HT-29 (cell line): ENCODE results near the gene FHL1. TPM values are rescaled to one million over a fixed set of nuclear protein-coding genes. Genes with fewer than 3 reads are reported as not detected.

Source experiments
- DNase-seq: peaks from one replicate; pipeline ENCODE4 v3.0.0-alpha.2; 2015; ENCODE audit warnings: low spot score
- total RNA-seq: library from RNA; depleted of rRNA; stranded (reverse); fragments of >200 nt; shearing (Covaris generic); gene quantifications from 2 replicates; pipeline ENCODE4 v1.2.3, GENCODE V29; 2014

Gene FHL1
- total RNA-seq, 1 experiment from 2014 or later: not detected

GRCh38 chrX:136185401-136186022, 38.2 kb downstream of the FHL1 start:
- DNase-seq: no peak

GRCh38 chrX:136186023-136186413, 38.7 kb downstream of the FHL1 start:
- DNase-seq: no peak

GRCh38 chrX:136189222-136189621, 41.9 kb downstream of the FHL1 start:
- no peak for DNase-seq

- no peak for DNase-seq
Measured at GRCh38 chrX:136190038-136190713, 42.8 kb downstream of the FHL1 start.

- DNase-seq: no peak
Measured at GRCh38 chrX:136191171-136191570, 43.8 kb downstream of the FHL1 start.

- no peak for DNase-seq
Measured at GRCh38 chrX:136192135-136192534, 44.8 kb downstream of the FHL1 start.

- DNase-seq: no peak
Measured at GRCh38 chrX:136192839-136193414, 45.6 kb downstream of the FHL1 start.

- DNase-seq: no peak
Measured at GRCh38 chrX:136193771-136194170, 46.4 kb downstream of the FHL1 start.

- DNase-seq: no peak
Measured at GRCh38 chrX:136194536-136194935, 47.2 kb downstream of the FHL1 start.

- no peak for DNase-seq
Measured at GRCh38 chrX:136195247-136195646, 47.9 kb downstream of the FHL1 start.

- no peak for DNase-seq
Measured at GRCh38 chrX:136196691-136197155, 49.4 kb downstream of the FHL1 start.

- no peak for DNase-seq
Measured at GRCh38 chrX:136198010-136198409, 50.7 kb downstream of the FHL1 start.

- no peak for DNase-seq
Measured at GRCh38 chrX:136198678-136199243, 51.4 kb downstream of the FHL1 start.

GRCh38 chrX:136199365-136199764, 52.0 kb downstream of the FHL1 start:
- no peak for DNase-seq

GRCh38 chrX:136200466-136200865, 53.1 kb downstream of the FHL1 start:
- peak; percentile 38 for DNase-seq

- DNase-seq: no peak
Measured at GRCh38 chrX:136201601-136202000, 54.3 kb downstream of the FHL1 start.

GRCh38 chrX:136202889-136203288, 55.6 kb downstream of the FHL1 start:
- DNase-seq: no peak

GRCh38 chrX:136203438-136203837, 56.1 kb downstream of the FHL1 start:
- DNase-seq: no peak

- no peak for DNase-seq
Measured at GRCh38 chrX:136203951-136204350, 56.6 kb downstream of the FHL1 start.

- DNase-seq: peak; percentile 37
Measured at GRCh38 chrX:136204571-136204970, 57.2 kb downstream of the FHL1 start.

- no peak for DNase-seq
Measured at GRCh38 chrX:136205882-136206380, 58.6 kb downstream of the FHL1 start.

GRCh38 chrX:136206916-136207315, 59.6 kb downstream of the FHL1 start:
- no peak for DNase-seq
